Esophagus muscularis mucosa (tissue), 4 donors: Measurements from ENCODE around the gene EBF4. TPM values are rescaled to one million over a fixed set of nuclear protein-coding genes. Genes with fewer than 3 reads are reported as not detected.

ENCODE experiments used
- DNase-seq: peaks from one replicate; pipeline ENCODE4 v3.0.0-alpha.2; 2017; ENCODE audit errors: extremely low spot score
- H3K27ac ChIP-seq, 4 donors: fragments of 200-600 bp; sonication (generic); replicated peaks in 1 of 4; 1 replicate in 3 of 4; 2 replicates in 1 of 4; pipeline ENCODE4 v1.5.1; 2016 to 2019; ENCODE audit warnings: mild to moderate bottlenecking in 1 of 4
- H3K27me3 ChIP-seq, 4 donors: fragments of 200-600 bp; sonication (generic); one replicate each; pipeline versions ENCODE4 v1.5.1 to v1.6.0; 2016 to 2019
- H3K36me3 ChIP-seq, 4 donors: fragments of 200-600 bp; sonication (generic); one replicate each; pipeline ENCODE4 v1.5.1; 2016 to 2019
- H3K4me1 ChIP-seq, 4 donors: fragments of 200-600 bp; sonication (generic); one replicate each; pipeline ENCODE4 v1.5.1; 2016 to 2019
- H3K4me3 ChIP-seq, 4 donors: fragments of 200-600 bp; sonication (generic); 1 replicate in 2 of 4; 2 replicates in 2 of 4; pipeline ENCODE4 v1.5.1; 2016 to 2019; ENCODE audit warnings: mild to moderate bottlenecking in 4 of 4, moderate library complexity in 1 of 4
- H3K9me3 ChIP-seq, 4 donors: fragments of 200-600 bp; sonication (generic); 1 replicate in 3 of 4; 2 replicates in 1 of 4; pipeline ENCODE4 v1.5.1; 2016 to 2019
- CTCF ChIP-seq, 3 experiments: fragments of 200-600 bp in 2 of 3; fragments of 450-650 bp in 1 of 3; sonication (generic) in 2 of 3; IDR thresholded peaks; one replicate each; pipeline ENCODE4 v1.5.1; 2017 to 2019; ENCODE audit warnings: antibody characterized with exemption in 3 of 3, mild to moderate bottlenecking in 2 of 3, moderate library complexity in 1 of 3
- EP300 ChIP-seq: sonication (generic); formaldehyde crosslinking; IDR thresholded peaks from one replicate; pipeline ENCODE4 v1.6.1; 2017; ENCODE audit warnings: antibody characterized with exemption
- POLR2A ChIP-seq: fragments of 450-650 bp; IDR thresholded peaks from one replicate; pipeline ENCODE4 v1.6.1; 2017; ENCODE audit warnings: antibody characterized with exemption, moderate library complexity, mild to moderate bottlenecking, low read depth
- POLR2AphosphoS5 ChIP-seq, 2 donors: sonication (generic); formaldehyde crosslinking; IDR thresholded peaks; one replicate each; pipeline ENCODE4 v1.6.1; 2017; ENCODE audit warnings: antibody characterized with exemption in 2 of 2
- WGBS: methylation state at CpG from one replicate; pipeline ENCODE4 v1.1.5; 2018; 5-methylcytosine and 5-hydroxymethylcytosine counted together
- intact Hi-C: fragments of 100-400 bp; cut with DNase I; formaldehyde crosslinking; loops from one replicate; pipeline ENCODE4 v1.15.1; 2023
- total RNA-seq, 4 donors: library from RNA; depleted of rRNA; stranded (reverse); fragments of >200 nt; gene quantifications; one replicate each; pipeline versions ENCODE4 v1.1.0 to v1.2.1, GENCODE V29; 2016

The EBF4 gene
- total RNA-seq, 4 donors from 2014 or later = 23.7 to 46.7 (median 30.1) TPM

GRCh38 chr20:2759143-2759542, 66.6 kb downstream of the EBF4 start:
- peaks cover 0 to 10% (median 0%) of the 10 kb centered on the region in 4 donors for H3K36me3 ChIP-seq
- no peak for DNase-seq
- H3K27me3 ChIP-seq = peaks cover 0 to 94% (median 14%) of the 10 kb centered on the region in 4 donors
- intact Hi-C loops = loop anchor here (10.0 kb wide), 1 partner anchor 234 kb away; no protein-coding TSS in a partner anchor
- 74% methylated on average over 10 of the region's 10 CpGs for WGBS
- no peaks in the 10 kb centered on the region for H3K4me1 ChIP-seq
- H3K4me3 ChIP-seq = no peak overlapping the region
- TF ChIP-seq CTCF (IDR thresholded peaks at IDR 0.05) = no peak
- TF ChIP-seq EP300 = no peak
- no peaks in the 10 kb centered on the region for H3K9me3 ChIP-seq
- H3K27ac ChIP-seq = no peak overlapping the region

- intact Hi-C loops = loop anchor here (10.0 kb wide), 1 partner anchor 235 kb away; no protein-coding TSS in a partner anchor
- peaks cover 0 to 10% (median 0%) of the 10 kb centered on the region in 4 donors for H3K36me3 ChIP-seq
- H3K27me3 ChIP-seq = peaks cover 0 to 94% (median 11%) of the 10 kb centered on the region in 4 donors
- TF ChIP-seq EP300 = no peak
- no peak for TF ChIP-seq POLR2AphosphoS5 (IDR thresholded peaks at IDR 0.05)
- TF ChIP-seq CTCF (IDR thresholded peaks at IDR 0.05) = no peak
- H3K4me1 ChIP-seq = no peaks in the 10 kb centered on the region
- H3K9me3 ChIP-seq = no peaks in the 10 kb centered on the region
- no peak overlapping the region for H3K27ac ChIP-seq
- no peak overlapping the region for H3K4me3 ChIP-seq
- no peak for DNase-seq
- 67% methylated on average over 17 of the region's 19 CpGs for WGBS
These were observed 67.2 kb downstream of the EBF4 start for GRCh38 chr20:2759603-2760296.

GRCh38 chr20:2760297-2760951, 67.8 kb downstream of the EBF4 start:
- H3K4me3 ChIP-seq = no peak overlapping the region
- no peaks in the 10 kb centered on the region for H3K9me3 ChIP-seq
- TF ChIP-seq EP300 = no peak
- no peak for TF ChIP-seq POLR2A
- TF ChIP-seq POLR2AphosphoS5 (IDR thresholded peaks at IDR 0.05) = no peak
- no peak for TF ChIP-seq CTCF (IDR thresholded peaks at IDR 0.05)
- DNase-seq = no peak
- intact Hi-C loops = no loop called here
- WGBS = 90% methylated on average over 7 of the region's 7 CpGs
- H3K4me1 ChIP-seq = no peaks in the 10 kb centered on the region
- peaks cover 0 to 10% (median 0%) of the 10 kb centered on the region in 4 donors for H3K36me3 ChIP-seq
- peaks cover 0 to 94% (median 11%) of the 10 kb centered on the region in 4 donors for H3K27me3 ChIP-seq
- H3K27ac ChIP-seq = no peak overlapping the region

- H3K9me3 ChIP-seq = no peaks in the 10 kb centered on the region
- peaks cover 0 to 6% (median 0%) of the 10 kb centered on the region in 4 donors for H3K36me3 ChIP-seq
- DNase-seq = no peak
- H3K27ac ChIP-seq = no peak overlapping the region
- intact Hi-C loops = no loop called here
- TF ChIP-seq EP300 = no peak
- no peak for TF ChIP-seq POLR2AphosphoS5 (IDR thresholded peaks at IDR 0.05)
- no peak for TF ChIP-seq POLR2A
- TF ChIP-seq CTCF (IDR thresholded peaks at IDR 0.05) = no peak
- 94% methylated on average over 2 of the region's 2 CpGs for WGBS
- peaks cover 0 to 94% (median 9%) of the 10 kb centered on the region in 4 donors for H3K27me3 ChIP-seq
- no peaks in the 10 kb centered on the region for H3K4me1 ChIP-seq
- no peak overlapping the region for H3K4me3 ChIP-seq
These were observed 68.3 kb downstream of the EBF4 start for GRCh38 chr20:2760952-2761305.
